GM18502 (cell line): Measurements from ENCODE around the gene EFCAB5.
"Not testable (repeated sequence)": the region's sequence is repeated elsewhere in the genome, so short reads cannot be mapped to it uniquely, and the experiment has no call there.

Experiments used
- ATAC-seq: cut with Tn5 transposase; IDR thresholded peaks from one replicate; pipeline ENCODE4 v1.9.1; 2021; ENCODE audit warnings: mild to moderate bottlenecking; ENCODE audit not compliant: unreplicated experiment, poor library complexity

EFCAB5 gene

DNA sequence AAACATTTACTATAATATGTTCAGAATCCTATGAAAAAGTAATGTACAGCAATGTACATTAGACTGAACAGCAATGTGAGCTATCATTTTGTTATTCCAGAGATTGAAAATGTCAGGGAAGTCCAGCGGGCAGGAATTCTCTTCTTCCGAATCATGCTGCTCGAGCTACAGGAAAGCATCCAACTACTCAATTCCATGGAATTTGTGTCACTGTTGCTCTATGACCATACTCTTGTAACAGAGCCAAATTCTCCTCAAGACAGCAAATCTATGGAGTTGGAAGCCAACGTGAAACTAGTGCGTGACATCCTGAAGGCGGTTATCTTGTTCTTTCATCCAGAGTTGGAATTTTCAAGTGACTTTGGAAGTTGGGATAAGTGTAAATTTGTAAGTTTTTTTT is 150.3 kb downstream of the EFCAB5 start:
- no peak for ATAC-seq

DNA sequence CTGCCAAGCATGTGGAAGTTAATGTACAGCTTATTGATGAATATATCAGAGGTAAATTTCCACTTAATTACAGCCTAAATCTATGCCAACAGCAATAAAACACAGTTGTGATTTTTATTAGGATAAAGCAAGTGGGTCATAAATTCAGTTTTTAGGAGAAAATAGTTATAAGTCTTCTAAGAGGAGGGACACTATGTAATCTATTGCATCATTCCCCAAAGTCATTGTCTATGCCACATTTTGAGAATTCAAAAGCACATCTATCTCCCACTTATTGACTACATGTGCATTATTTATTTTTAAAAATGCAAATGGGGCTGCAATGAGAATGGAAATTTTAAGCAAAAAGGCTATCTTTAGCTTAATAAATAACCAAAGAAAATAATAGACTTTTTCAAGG is 151.5 kb downstream of the EFCAB5 start:
- ATAC-seq: no peak

DNA sequence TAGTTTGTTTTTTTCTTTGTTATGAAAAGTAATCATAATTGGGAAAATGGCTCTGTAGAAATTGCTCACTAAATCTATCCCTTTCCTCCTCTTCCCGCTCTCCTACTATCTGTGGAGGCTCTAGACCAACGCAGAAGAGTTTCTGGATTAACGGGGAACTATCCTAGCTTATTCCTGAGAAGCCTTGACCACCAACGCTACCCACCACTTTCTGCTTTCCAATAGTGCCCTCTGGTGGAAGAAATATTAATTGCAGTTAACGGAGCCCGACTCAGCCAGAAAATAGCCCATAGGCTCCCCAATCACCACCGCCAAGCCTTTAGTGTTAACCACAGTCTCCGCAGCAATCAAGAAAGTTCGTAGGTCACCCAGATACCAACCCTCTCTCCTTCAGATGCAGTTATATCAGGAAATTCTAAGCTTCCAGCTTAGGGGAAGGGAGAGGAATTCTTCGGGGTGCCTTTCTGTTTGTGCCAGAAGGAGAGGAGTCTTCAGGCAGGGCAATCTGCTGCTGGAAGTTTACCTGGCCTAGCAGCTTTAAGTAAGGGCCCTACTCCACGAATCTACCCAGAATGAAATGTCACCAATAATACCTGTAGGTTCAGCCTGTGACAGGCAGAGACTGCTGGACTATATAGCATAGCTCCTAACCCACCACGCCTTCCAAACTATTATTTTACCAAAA is 152.2 kb downstream of the EFCAB5 start:
- no peak for ATAC-seq

DNA sequence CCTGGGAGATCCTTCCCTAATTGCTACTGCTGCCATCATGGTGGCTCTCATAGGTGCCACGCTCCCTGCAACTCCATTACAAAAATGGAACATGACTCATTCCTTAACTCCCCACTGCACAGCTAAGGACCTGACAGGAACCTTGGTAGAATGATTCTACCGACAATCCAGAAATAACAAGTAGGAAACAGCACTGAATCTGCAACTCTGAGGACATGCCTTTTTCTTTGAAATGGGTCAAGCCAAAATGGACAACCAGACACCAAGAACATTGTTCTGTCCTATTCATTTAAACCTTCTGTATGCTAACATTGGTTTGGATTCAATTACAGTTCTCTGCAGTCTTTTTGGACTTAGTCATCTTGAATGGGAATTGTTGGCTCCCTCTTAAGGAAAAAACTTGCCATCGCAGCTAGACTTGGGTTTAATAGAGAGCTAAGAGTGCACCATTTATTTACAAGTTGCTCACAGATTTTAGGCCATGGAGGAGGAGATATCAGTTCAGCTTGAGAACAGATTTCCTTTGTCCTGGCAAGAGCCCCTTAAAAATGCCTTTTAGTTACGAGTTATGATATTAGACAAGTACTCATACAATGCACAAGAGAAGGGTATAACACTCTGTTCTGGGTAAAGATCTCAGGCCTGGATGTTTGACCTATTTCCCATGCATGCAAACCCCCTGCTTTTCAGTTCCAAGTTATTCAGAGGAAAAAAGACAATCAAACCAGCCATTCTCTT is 154.2 kb downstream of the EFCAB5 start:
- no peak for ATAC-seq

DNA sequence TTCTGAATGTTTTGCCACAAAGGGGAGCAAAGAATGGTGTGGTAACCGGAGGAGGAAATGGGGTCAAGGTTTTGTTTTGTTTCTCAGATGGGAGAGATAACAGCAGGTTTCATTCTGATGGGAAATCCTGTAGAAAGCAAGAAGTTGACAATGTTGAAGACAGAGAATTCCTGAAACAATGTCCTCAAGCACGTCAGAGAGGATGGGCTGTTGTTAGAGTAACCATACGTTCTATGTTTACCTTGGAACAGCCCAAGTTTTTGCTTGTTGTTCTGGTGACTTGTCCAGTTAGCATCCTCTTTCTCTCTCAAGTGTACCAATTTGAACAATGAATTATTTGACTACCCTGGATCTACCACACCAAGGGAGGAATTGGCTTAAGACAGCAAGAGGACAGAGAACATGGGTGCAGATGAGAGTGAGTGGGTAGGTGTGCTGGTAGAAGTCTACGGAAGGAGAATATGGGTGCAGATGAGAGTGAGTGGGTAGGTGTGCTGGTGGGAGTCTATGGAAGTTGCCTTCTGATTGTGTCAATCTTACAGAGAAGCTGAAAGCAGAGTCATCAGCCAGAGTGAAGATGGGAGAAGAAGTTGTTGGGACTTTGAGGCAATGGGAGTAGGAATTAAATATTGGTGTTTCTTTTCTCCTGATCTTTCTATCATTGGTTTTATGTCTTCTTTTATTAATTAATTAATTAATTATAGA is 160.4 kb downstream of the EFCAB5 start:
- ATAC-seq: no peak

DNA sequence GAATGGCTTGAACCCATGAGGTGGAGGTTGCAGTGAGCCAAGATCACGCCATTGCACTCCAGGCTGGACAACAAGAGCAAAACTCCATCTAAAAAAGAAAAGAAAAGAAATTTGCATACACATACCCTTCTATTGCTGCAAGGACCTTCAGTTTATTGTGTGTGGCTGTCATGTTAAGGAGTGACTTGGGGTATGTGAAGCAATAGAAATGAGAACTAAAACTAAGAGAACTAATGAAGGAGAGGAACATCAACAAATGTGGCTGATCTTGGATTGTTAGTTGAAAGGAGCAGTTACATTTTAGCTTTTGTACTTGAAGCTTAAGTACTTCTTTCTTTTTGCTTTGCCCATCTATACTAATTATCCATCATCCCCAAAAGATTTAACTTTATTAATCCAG is 162.5 kb downstream of the EFCAB5 start:
- ATAC-seq: no peak

DNA sequence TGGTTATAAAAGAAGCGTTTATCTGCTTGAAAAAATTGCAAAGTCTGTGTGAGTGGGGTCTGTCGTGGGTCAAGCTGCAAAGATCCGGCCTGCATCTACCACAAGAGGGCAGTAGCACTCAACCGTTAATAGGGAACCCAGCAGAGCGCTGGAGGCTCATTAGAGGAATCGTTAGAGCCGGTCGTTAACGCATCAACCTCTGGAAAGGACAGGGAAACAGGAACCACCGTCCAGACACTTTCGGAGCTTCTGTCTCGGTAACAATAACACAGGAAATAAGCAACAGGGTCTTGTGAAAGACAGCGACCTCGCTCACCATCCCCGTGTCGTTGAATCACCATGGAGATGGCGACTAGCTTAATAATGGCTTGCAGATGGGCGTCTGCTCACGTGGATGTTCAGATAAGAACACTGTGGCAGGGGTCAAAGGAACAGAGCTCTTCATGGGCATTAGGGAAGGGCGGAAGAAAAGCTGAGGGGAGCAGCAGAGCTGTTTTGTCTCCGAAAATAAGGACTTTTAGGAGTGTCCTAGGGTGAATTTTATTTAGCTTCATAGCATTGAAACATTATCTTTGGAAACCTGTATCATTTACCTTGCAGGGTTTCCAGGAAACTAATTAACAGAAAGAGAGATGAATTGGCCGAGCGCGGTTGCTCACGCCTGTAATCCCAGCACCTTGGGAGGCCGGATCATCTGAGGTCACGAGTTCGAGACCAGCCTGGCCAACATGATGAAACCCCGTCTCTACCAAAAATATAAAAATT is 163.3 kb downstream of the EFCAB5 start:
- ATAC-seq: peak; percentile 50

DNA sequence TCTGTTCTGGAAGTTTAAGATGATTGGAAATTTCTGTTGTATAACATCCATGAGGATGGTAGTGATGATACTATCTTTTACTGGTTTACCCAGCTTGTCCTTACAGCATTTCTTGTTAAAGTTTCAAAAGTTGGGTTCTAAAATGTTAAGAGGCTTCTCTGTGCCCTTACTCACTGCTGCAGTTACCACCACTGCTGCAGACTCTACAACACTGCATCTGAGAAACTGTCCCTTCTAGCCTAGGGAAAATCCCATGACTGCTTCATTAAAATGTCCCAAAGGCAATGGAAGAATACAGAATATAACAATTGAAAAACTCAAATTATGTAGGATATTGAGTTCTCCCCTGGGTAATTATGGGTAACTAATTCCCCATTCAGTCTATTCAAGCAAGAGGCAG is 171.4 kb downstream of the EFCAB5 start:
- ATAC-seq: no peak

DNA sequence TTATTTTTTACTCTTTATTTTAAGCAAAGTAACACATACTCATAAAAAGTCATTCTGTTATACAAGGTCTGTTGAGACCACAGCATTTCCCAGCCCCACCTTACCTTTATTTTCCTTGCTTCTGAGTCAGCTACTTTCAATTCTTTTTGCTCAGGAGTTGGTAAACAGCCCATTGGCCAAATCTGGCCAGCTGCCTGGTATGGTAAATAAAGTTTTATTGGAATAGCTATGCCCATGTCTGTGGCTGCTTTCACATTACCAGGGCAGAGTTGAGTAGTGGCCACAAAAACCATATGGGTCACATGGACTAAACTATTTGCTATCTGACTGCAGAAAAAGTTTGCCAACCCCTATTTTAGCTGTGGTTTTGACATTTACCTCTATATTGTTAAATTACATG is 171.8 kb downstream of the EFCAB5 start:
- no peak for ATAC-seq

DNA sequence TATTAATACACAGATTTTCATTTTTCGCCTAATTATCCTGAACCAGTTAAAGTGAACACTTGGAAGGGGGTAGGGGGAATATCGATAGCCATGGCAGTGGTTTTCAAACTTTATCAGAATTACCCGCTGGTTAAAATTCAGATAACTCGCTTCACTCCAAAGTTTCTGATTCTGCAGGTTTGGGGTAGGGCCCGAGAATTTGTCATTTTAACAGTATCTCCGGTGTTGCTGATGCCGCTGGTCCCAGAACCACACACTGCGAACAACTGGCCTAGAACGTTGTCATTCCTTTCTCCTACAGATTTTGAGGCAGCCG is 174.9 kb downstream of the EFCAB5 start:
- peak; percentile 11 for ATAC-seq

DNA sequence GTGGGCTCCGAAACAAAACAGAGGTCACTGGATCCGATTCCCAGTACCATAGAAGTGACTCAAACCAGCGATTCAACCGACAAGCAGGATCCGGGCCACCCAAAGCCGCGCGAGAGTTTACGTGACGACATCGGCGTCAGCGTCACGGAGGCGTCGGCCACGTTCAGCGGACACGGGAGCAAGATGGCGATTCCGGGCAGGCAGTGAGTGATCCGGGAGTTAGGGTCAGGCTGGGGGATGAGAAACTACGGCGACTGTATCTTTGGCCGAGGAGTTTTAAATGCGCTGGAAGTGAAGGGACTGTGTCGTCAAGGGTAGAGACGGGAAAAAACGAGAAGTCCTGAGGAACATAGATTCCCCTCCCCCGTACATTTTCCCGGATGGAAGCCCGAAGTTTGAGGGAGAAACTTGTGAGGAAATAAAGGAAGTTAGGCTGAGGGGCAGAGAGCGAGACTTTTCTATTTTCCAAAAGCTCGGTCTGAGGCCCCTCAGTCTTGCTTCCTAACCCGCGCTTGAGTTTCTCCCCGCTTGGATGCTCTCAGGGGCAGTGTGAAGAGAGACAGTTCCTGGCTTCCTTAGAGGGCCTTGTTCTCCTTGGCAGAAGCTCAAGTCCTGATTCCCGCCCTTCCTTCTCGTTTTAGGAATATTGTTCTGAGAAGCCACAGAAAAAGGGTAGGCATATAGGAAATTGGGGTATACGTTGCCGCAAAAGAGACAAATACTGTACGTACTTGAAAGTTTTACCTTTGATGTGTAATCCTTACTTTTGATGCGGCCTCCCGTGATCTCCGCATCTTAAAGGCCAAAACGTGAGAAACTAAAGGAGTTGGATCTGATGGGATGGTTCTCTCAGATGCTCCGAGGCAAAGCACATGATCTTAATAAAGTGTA is 175.5 kb downstream of the EFCAB5 start, which contains the start of gene NSRP1:
Gene NSRP1, plus strand, starts transcription at position 156 of the 891 bp plus-strand sequence. Its CDS starts 28 bp downstream, at position 184.
- peak; percentile 92 for ATAC-seq

DNA sequence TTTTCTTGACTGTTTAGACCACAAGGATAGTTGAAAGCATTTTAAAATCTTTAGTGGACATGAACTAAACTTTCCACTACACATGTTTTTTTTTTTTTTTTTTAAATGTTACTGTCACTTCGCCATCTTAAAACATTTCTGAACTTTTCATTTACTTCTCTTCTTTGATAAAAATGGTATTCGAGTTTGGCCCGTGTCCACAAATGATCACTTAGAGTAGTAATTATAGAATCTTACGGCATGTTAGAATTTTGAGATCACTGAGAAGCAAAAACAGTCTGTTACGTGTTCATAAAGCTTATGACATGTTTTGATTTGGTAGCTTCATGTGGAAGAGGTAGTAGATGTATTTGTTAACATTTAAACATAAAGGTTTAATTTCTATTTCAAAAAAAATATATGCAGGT is 176.2 kb downstream of the EFCAB5 start:
- no peak for ATAC-seq

DNA sequence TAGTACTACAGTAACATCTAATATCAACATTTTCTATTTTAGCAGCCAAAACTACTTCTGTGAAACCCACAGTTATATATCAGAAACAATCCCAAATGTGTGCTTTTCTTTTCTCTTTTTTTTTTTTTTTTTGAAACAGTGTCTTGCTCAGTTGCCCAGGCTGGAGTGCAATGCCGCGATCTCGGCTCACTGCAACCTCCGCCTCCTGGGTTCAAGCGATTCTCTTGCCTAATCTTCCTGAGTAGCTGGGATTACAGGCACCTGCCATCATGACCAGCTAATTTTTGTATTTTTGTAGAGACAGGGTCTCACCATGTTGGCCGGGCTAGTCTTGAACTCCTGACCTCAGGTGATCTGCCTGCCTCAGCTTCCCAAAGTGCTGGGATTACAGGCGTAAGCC is 177.2 kb downstream of the EFCAB5 start:
- not testable (repeated sequence) for ATAC-seq

DNA sequence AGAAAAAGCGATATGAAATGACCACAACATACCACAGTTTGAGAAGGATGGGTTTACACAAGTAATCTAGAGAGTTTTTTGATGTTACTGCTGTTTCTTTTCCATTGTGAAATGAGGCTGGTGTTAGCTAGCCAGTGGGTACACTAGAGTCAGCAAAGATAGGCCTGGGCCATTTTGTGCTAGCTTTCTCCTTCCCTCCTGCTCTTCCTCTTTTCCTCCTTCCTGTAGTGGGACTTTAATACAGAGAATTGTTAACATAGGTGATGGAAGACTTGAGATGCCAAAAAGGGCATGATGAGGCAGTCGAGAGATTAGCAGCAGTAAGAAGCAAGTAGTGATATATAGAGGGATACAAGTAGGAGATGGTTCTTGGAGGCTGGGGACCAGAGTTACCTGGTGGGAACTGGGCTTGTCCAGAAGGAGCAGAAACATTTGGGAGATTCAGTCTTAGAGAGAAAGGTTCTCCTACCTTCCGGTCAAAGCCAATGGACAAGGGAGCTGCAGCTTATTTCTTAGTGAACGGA is 182.9 kb downstream of the EFCAB5 start:
- no peak for ATAC-seq

DNA sequence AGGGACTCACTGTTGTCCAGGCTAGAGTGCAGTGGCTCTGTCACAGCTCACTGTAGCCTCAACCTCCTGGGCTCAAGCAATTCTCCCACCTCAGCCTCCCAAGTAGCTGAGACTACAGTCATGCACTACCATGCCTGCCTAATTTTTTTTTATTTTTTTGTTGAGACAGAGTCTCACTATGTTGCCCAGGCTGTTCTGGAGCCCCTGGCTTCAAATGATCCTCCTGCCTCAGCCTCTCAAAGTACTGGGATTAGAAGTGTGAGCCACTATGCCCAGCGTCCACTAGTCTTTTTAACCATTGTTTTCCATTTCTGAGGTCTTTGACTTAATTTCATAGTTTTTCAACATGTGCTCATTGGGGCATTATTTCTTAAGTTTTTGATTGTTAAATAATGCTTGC is 188.7 kb downstream of the EFCAB5 start:
- ATAC-seq: no peak

DNA sequence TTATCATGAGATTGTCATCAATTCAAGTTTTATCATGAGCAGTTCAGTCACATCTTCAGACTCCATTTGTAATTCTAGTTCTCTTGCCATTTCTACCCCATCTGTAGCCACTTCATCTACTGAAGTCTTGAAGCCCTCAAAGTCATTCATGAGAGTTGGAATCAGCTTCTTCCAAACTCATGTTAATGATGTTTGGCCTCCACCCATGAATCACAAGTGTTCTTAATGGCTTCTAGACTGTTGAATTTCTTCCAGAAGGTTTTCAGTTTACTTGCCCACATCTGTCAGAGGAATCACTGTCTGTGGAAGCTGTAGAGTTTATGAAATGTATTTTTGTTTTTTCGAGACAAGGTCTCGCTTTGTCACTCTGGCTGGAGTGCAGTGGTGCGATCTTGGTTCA is 191.2 kb downstream of the EFCAB5 start:
- ATAC-seq: no peak

DNA sequence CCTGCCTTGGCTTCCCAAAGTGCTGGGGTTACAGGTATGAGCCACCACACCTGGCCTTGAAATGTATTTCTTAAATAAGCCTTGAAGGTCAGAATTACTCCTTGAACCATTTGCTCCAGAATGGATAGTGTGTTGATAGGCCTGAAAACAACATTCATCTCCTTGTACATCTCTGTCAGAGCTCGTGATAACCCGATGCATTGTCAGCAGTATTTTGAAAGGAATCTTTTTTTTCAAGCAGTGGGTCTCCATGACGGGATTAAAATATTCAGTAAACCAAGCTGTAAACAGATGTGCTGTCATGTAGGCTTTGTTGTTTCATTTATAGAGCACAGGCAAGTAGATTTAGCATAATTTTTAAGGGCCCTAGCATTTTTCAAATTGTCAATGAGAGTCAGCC is 191.8 kb downstream of the EFCAB5 start:
- ATAC-seq: no peak

DNA sequence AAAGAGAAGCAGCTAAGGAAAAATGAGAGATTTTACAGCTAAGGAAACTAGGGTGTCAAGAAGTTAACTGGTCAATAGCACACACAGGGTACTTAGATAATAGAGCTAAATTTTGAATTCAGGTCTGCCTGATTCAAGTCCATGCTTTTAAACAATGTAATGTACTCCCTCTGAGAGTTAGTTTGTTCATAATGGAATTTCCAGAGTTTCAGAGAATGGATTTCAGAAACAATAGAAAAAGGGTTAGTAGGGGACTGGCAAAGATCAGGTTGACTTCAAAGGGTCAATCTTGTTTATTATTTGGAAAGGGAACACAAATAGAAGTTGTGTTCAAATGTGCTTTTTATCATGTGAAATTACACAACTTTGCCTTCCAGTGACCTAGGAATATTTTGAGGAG is 193.1 kb downstream of the EFCAB5 start:
- ATAC-seq: no peak

DNA sequence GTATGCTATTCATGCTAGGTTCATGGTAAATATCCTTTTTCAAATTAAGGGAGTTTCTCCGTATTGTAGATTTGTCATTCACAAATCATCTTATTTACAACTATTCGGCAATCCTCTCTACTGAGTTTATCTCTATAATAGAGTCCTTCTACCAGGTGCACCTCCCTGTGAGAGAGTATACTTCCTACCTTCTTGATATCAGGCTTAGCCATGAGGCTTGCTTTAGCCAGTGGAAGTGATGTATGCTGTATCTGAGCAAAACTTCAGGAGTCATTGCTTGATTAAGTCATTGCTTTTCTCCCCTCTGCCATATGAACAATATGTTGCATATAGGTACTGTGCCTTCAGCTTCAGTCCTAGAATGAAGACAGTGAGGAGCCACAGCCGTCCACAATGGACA is 195.7 kb downstream of the EFCAB5 start:
- no peak for ATAC-seq

DNA sequence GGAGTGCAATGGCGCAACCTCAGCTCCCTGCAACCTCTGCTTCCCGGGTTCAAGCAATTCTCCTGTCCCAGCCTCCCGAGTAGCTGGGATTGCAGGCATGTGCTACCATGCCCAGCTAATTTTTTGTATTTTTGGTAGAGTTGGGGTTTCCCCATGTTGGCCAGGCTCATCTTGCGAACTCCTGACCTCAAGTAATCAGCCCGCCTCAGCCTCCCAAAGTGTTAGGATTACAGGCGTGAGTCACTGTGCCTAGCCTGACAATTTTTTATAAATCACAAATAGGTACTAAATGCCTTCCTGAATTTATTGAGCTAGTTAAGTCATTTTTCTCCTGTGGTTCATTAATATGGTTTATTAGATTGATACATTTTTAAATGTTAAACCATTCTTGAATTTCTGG is 206.4 kb downstream of the EFCAB5 start:
- not testable (repeated sequence) for ATAC-seq
